GM21381 (cell line): ENCODE measurements around the gene PFAS.
A peak's percentile ranks its signal among the peaks of the same experiment; 100 is the strongest.
"Not testable (repeated sequence)": the region's sequence is repeated elsewhere in the genome, so short reads cannot be mapped to it uniquely, and the experiment has no call there.

Experiments
- ATAC-seq: cut with Tn5 transposase; IDR thresholded peaks from one replicate; pipeline ENCODE4 v1.9.1; 2021; ENCODE audit warnings: mild to moderate bottlenecking, moderate library complexity; ENCODE audit not compliant: unreplicated experiment

PFAS gene

GRCh38 chr17:8248751-8249607 is at the start of gene PFAS:
PFAS (plus strand) TSS chr17:8249289; CDS start chr17:8253938, 4,649 bp downstream.
- ATAC-seq: peak; percentile 53

GRCh38 chr17:8204761-8205555 is 44.1 kb upstream of the PFAS start:
- ATAC-seq: no peak

- no peak for ATAC-seq
These were observed 42.6 kb upstream of the PFAS start for GRCh38 chr17:8206536-8206935.

- ATAC-seq: peak; percentile 87
These were observed 39.0 kb upstream of the PFAS start, which contains the start of gene AURKB for GRCh38 chr17:8209907-8210760. AURKB (minus strand) TSS chr17:8210575; CDS start chr17:8210224, 351 bp downstream.

GRCh38 chr17:8210761-8211458 is 38.2 kb upstream of the PFAS start:
- ATAC-seq: no peak

- ATAC-seq: no peak
These were observed 36.5 kb upstream of the PFAS start for GRCh38 chr17:8212312-8213180.

GRCh38 chr17:8214000-8214399 is 35.1 kb upstream of the PFAS start:
- not testable (repeated sequence) for ATAC-seq

- ATAC-seq: peak; percentile 24
These were observed 28.1 kb upstream of the PFAS start for GRCh38 chr17:8220783-8221662.

- ATAC-seq: peak; percentile 40
These were observed 27.3 kb upstream of the PFAS start for GRCh38 chr17:8221663-8222379.

GRCh38 chr17:8222380-8222629 is 26.8 kb upstream of the PFAS start:
- ATAC-seq: peak; percentile 29

GRCh38 chr17:8222630-8223355 is 26.3 kb upstream of the PFAS start:
- ATAC-seq: peak; percentile 36

GRCh38 chr17:8223356-8224126 is 25.5 kb upstream of the PFAS start:
- ATAC-seq: no peak

- no peak for ATAC-seq
These were observed 23.9 kb upstream of the PFAS start for GRCh38 chr17:8224891-8225812.

- no peak for ATAC-seq
These were observed 23.1 kb upstream of the PFAS start for GRCh38 chr17:8225813-8226535.
